Lung (tissue), 12 donors: ENCODE measurements around the gene PGM1. TPM values are rescaled to one million over a fixed set of nuclear protein-coding genes. Genes with fewer than 3 reads are reported as not detected.

Experiments
- ATAC-seq: fragments of 200-7000 bp; cut with Tn5 transposase; one replicate; pipeline ENCODE4 v1.9.1; 2020; ENCODE audit warnings: moderate number of reproducible peaks; ENCODE audit not compliant: insufficient read depth, low FRiP score
- DNase-seq, 3 donors: peaks; one replicate each; pipeline ENCODE4 v3.0.0-alpha.2; 2013 to 2017
- H3K27ac ChIP-seq, 2 donors: one replicate each; pipeline ENCODE4 v1.5.1; 2013; ENCODE audit warnings: mild to moderate bottlenecking in 2 of 2, moderate library complexity in 2 of 2, control low read depth in 1 of 2, inconsistent platforms in 1 of 2, low read depth in 1 of 2, low read length in 1 of 2
- H3K27me3 ChIP-seq, 3 donors: one replicate each; pipeline ENCODE4 v1.5.1; 2013; ENCODE audit warnings: low read length in 2 of 3; ENCODE audit not compliant: control insufficient read depth in 3 of 3, insufficient read depth in 3 of 3
- H3K36me3 ChIP-seq, 4 donors: one replicate each; pipeline ENCODE4 v1.5.1; 2013; ENCODE audit warnings: low read length in 4 of 4, mild to moderate bottlenecking in 1 of 4, moderate library complexity in 1 of 4; ENCODE audit not compliant: control insufficient read depth in 4 of 4, insufficient read depth in 4 of 4
- H3K4me1 ChIP-seq, 5 donors: one replicate each; pipeline ENCODE4 v1.5.1; 2013; ENCODE audit warnings: low read length in 5 of 5, mild to moderate bottlenecking in 2 of 5, moderate library complexity in 1 of 5; ENCODE audit not compliant: control insufficient read depth in 5 of 5, insufficient read depth in 5 of 5
- H3K4me3 ChIP-seq: one replicate; pipeline ENCODE4 v1.5.1; 2013; ENCODE audit warnings: mild to moderate bottlenecking, control low read depth, moderate library complexity
- H3K9ac ChIP-seq, 2 donors: one replicate each; pipeline ENCODE4 v1.5.1; 2013; ENCODE audit warnings: low read length in 2 of 2, control low read depth in 1 of 2; ENCODE audit not compliant: insufficient read depth in 1 of 2
- H3K9me3 ChIP-seq, 4 donors: one replicate each; pipeline ENCODE4 v1.5.1; 2013; ENCODE audit warnings: low read length in 3 of 4, mild to moderate bottlenecking in 1 of 4, moderate library complexity in 1 of 4; ENCODE audit not compliant: control insufficient read depth in 4 of 4, insufficient read depth in 3 of 4
- WGBS, 2 donors: extraction: QIAGEN DNeasy Blood & Tissue Kit; methylation state at CpG; one replicate each; pipeline ENCODE4 v1.1.7; 2013; 5-methylcytosine and 5-hydroxymethylcytosine counted together
- polyA plus RNA-seq, 2 donors: library from polyadenylated mRNA; stranded (reverse); fragments of 200-250 nt; gene quantifications; one replicate each; pipeline ENCODE4 v1.2.1, GENCODE V29; 2013
- total RNA-seq, 2 donors: library from RNA; depleted of rRNA in 1 of 2; stranded (reverse); fragments of >200 nt in 1 of 2; gene quantifications; one replicate each; pipeline ENCODE4 v1.2.1, GENCODE V29; 2014 to 2021
- TF ChIP-seq, protein P1 (sequence below): IDR thresholded peaks from 2 replicates; pipeline ENCODE4 v1.5.1; 2012; ENCODE audit warnings: mild to moderate bottlenecking; ENCODE audit errors: control extremely low read depth, extremely low read depth
- donor health status: control.
- donor health status: control.
- donor health status: Bipolar disorder and iron deficiency.
- donor health status: healthy.
- donor health status: DM: yes; HTN: yes; CAD: no.

The PGM1 gene
- total and polyA plus RNA-seq, 4 donors = 9.1 to 53.8 (median 34.8) TPM

GRCh38 chr1:63638471-63638870 is 45.3 kb downstream of the PGM1 start:
- DNase-seq (no peak), ATAC-seq (no peak)
- WGBS, 2 donors = 94 to 95% methylated on average over 8 of the region's 8 CpGs
- Histone ChIP-seq H3K9me3 (peaks cover 0 to 2% (median 0%) of the 10 kb centered on the region in 4 donors), H3K36me3 (peaks cover 7 to 15% (median 11%) of the 10 kb centered on the region in 4 donors), H3K9ac (no peak overlapping the region), H3K27ac (no peak overlapping the region), H3K4me3 (no peak overlapping the region), H3K4me1 (peaks cover 0 to 30% (median 12%) of the 10 kb centered on the region in 5 donors), H3K27me3 (no peaks in the 10 kb centered on the region)
- TF ChIP-seq, protein P1, sequence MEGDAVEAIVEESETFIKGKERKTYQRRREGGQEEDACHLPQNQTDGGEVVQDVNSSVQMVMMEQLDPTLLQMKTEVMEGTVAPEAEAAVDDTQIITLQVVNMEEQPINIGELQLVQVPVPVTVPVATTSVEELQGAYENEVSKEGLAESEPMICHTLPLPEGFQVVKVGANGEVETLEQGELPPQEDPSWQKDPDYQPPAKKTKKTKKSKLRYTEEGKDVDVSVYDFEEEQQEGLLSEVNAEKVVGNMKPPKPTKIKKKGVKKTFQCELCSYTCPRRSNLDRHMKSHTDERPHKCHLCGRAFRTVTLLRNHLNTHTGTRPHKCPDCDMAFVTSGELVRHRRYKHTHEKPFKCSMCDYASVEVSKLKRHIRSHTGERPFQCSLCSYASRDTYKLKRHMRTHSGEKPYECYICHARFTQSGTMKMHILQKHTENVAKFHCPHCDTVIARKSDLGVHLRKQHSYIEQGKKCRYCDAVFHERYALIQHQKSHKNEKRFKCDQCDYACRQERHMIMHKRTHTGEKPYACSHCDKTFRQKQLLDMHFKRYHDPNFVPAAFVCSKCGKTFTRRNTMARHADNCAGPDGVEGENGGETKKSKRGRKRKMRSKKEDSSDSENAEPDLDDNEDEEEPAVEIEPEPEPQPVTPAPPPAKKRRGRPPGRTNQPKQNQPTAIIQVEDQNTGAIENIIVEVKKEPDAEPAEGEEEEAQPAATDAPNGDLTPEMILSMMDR = no peak

DNA sequence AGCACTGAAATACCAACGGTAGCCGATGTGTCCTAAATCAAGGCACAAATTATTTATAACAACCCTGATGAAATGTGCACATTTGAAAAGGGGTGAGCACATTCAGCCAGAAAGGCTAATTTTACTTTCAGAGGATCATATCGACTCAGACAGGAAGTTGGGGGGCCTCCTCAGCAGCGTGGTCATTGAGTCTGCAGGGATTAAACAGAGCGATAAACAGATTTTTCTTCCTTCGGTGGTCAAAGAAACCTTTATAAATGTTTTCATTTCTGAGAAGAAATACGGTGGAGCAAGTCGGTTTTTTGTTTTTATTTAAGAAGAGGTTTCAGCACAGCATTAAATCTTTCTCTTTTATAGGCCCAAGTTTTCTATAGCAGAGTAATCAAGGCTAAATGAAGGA is 45.7 kb downstream of the PGM1 start:
- DNase-seq = no peak
- Histone ChIP-seq H3K27ac (no peak overlapping the region), H3K36me3 (peaks cover 7 to 15% (median 11%) of the 10 kb centered on the region in 4 donors), H3K9me3 (peaks cover 0 to 2% (median 0%) of the 10 kb centered on the region in 4 donors), H3K4me3 (no peak overlapping the region), H3K4me1 (peaks cover 0 to 34% (median 16%) of the 10 kb centered on the region in 5 donors), H3K9ac (no peak overlapping the region), H3K27me3 (no peaks in the 10 kb centered on the region)
- ATAC-seq = no peak
- 74 to 82% methylated on average over 8 of the region's 8 CpGs for WGBS, 2 donors
- TF ChIP-seq, protein P1 = no peak

- Histone ChIP-seq H3K27me3 (no peaks in the 10 kb centered on the region), H3K9ac (no peak overlapping the region), H3K4me3 (no peak overlapping the region), H3K27ac (no peak overlapping the region), H3K9me3 (peaks cover 0 to 2% (median 0%) of the 10 kb centered on the region in 4 donors), H3K4me1 (peaks cover 0 to 46% (median 19%) of the 10 kb centered on the region in 5 donors), H3K36me3 (peaks cover 0 to 13% (median 9%) of the 10 kb centered on the region in 4 donors)
- TF ChIP-seq, protein P1 = no peak
- DNase-seq (peak in 2 of 3 donors; percentile 37 to 64), ATAC-seq (no peak)
- WGBS, 2 donors = 76% methylated on average over 4 of the region's 4 CpGs
Observed at GRCh38 chr1:63640633-63641567, 47.7 kb downstream of the PGM1 start.
